Gastrocnemius medialis (tissue), 4 donors: ENCODE data around the gene APLNR.

ENCODE experiments used
- POLR2A ChIP-seq, 2 donors: fragments of 450-650 bp; IDR thresholded peaks; one replicate each; pipeline ENCODE4 v1.6.1; 2017; ENCODE audit warnings: antibody characterized with exemption in 2 of 2, mild to moderate bottlenecking in 2 of 2, moderate library complexity in 2 of 2
- TF ChIP-seq, protein P1 (sequence below), 5 experiments: fragments of 450-650 bp in 3 of 5; fragments of 200-600 bp in 2 of 5; sonication (generic) in 2 of 5; IDR thresholded peaks in 4 of 5; conservative IDR thresholded peaks in 1 of 5; 1 replicate in 4 of 5; 2 replicates in 1 of 5; pipeline ENCODE4 v1.5.1; 2016 to 2019; ENCODE audit warnings: antibody characterized with exemption in 5 of 5, mild to moderate bottlenecking in 3 of 5, moderate library complexity in 3 of 5

DNA sequence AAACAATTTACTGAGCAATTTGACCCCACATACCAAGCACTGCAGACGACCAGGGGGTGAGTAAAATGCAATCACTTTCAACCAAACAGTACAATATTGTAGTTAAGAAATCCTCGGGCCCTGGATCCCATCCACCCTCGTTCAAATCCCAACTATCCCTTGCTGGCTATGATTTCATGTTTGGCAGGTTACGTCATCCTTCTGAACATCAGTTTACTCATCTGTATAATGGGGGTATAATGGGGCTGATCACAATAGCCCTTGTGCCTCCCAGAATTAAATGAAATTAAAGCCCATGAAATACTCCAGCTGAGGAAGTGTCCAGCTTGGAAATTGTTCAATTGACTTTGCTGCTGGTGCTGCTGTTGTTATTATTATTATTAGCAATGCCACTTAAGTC is 20.6 kb downstream of the APLNR start:
- TF ChIP-seq POLR2A (IDR thresholded peaks at IDR 0.05) = no peak
- TF ChIP-seq, protein P1, sequence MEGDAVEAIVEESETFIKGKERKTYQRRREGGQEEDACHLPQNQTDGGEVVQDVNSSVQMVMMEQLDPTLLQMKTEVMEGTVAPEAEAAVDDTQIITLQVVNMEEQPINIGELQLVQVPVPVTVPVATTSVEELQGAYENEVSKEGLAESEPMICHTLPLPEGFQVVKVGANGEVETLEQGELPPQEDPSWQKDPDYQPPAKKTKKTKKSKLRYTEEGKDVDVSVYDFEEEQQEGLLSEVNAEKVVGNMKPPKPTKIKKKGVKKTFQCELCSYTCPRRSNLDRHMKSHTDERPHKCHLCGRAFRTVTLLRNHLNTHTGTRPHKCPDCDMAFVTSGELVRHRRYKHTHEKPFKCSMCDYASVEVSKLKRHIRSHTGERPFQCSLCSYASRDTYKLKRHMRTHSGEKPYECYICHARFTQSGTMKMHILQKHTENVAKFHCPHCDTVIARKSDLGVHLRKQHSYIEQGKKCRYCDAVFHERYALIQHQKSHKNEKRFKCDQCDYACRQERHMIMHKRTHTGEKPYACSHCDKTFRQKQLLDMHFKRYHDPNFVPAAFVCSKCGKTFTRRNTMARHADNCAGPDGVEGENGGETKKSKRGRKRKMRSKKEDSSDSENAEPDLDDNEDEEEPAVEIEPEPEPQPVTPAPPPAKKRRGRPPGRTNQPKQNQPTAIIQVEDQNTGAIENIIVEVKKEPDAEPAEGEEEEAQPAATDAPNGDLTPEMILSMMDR (IDR thresholded peaks at IDR 0.05 in 4 of 5, conservative IDR thresholded peaks at IDR 0.05 in 1 of 5) = no peak
